Measurements from ENCODE around the gene SLC20A1.

- TF ChIP-seq POLR2AphosphoS5 (IDR thresholded peaks at IDR 0.05; ENCODE audit: low read depth, low read length) (no peak), POLR2A (IDR thresholded peaks at IDR 0.05; ENCODE audit: low read depth, low read length) (no peak)
Measured at GRCh38 chr2:112680666-112681101, 34.9 kb downstream of the SLC20A1 start.
